Gastroesophageal sphincter (tissue), 2 donors: ENCODE data around the gene CPXM2.

Experiments
- EP300 ChIP-seq: sonication (generic); formaldehyde crosslinking; IDR thresholded peaks from one replicate; pipeline ENCODE4 v1.6.1; 2017; ENCODE audit warnings: antibody characterized with exemption, mild to moderate bottlenecking
- POLR2A ChIP-seq, 2 donors: fragments of 450-650 bp; IDR thresholded peaks; one replicate each; pipeline ENCODE4 v1.6.1; 2017; ENCODE audit warnings: antibody characterized with exemption in 2 of 2, mild to moderate bottlenecking in 2 of 2, moderate library complexity in 1 of 2

DNA sequence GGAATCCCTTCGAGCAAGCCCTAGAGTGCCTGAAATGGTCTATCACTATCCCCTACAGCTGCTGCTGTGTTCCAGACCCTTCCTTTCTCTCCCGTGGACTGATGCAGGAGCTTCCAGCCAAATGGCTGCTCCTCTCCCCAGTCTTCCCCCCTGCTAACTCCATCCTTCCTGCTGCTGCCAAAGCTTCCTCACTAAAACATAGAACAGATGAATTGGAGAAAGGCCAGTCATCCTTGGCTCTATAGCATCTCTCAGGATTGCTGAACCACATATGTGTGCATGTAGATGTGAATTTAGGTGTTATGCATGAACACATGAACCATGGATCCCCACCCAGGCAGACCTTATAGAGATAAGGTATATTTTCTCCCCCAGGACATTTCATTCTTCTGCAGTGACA is 164.8 kb downstream of the CPXM2 start:
- TF ChIP-seq POLR2A (IDR thresholded peaks at IDR 0.05) (no peak), EP300 (no peak)
